Posterior vena cava (tissue), 2 donors: Measurements from ENCODE around the gene SLC17A7. TPM values are rescaled to one million over a fixed set of nuclear protein-coding genes. Genes with fewer than 3 reads are reported as not detected.
"Not testable (repeated sequence)": the region's sequence is repeated elsewhere in the genome, so short reads cannot be mapped to it uniquely, and the experiment has no call there.

Source experiments
- DNase-seq: peaks from one replicate; pipeline ENCODE4 v3.0.0-alpha.2; 2020; ENCODE audit warnings: low spot score
- intact Hi-C, 2 donors: fragments of 100-400 bp; cut with DNase I; formaldehyde crosslinking; loops; one replicate each; pipeline versions ENCODE4 v1.14.1 to v1.14.2; 2022 to 2023
- long read RNA-seq, 2 donors: library from polyadenylated mRNA; unstranded; transcript quantifications; one replicate each; pipeline ENCODE4 v2.0.0, GENCODE V29; 2020 to 2021
- total RNA-seq, 2 donors: library from RNA; stranded (reverse); fragmentation: NEBNext Ultra II Directional; extraction: Animal tissue kit (Norgen Biotek cat#: 25700); gene quantifications; one replicate each; pipeline ENCODE4 v1.2.1, GENCODE V29; 2021
- donor health status: DM: yes; HTN: yes; CAD: no.
- donor health status: DM: yes; HTN: yes; CAD: no.

SLC17A7 gene
- total RNA-seq = 1 to 10 TPM; 1.5 to 2.8 TPM
- long read RNA-seq, donor 1 = 0 reads
- long read RNA-seq, donor 2 = 0 reads

DNA sequence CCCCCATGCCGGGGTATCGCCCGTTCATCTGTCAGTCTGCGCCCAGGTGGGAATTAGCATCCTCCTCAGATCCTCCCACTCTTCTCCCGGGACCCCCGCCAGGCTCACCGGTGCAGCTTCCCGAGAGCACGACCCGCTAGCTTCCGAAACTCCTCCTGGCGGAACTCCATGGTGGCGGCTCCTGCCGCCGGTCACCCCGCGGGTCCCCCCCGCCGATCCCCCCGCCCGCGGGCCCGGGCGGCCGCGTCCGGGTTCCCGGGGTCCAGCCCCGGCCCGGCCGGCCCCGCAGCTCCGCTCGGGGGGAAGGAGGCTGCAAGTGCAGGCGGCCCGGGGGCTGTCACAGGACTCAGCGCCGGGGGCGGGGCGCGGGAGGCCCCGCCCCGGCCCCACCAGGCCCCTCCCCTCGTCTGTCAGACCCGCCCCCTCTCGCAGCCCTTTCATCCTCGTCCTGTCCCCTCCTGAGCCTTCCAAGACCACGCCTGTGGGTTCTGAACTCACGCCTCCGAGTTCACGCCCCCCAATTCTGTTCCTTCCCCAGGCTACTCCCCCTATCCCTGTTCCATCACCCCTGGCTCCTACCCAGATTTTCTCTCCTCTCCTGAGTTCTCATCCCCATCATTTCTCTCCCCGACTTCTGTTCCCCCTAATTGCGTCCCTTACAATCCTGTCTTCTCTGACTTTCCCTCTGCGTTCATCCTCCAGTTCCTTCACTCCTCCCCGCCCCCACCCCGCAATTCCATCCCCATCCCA, at the start of gene SLC17A7:
Gene SLC17A7 (minus strand): TSS at position 318 of the 750 bp plus-strand sequence. CDS start 148 bp downstream, at position 170.
- intact Hi-C loops = loop anchor here (2.0 to 5.0 kb wide), 3 partner anchors 49 to 214 kb away; no protein-coding TSS in a partner anchor
- DNase-seq = no peak

DNA sequence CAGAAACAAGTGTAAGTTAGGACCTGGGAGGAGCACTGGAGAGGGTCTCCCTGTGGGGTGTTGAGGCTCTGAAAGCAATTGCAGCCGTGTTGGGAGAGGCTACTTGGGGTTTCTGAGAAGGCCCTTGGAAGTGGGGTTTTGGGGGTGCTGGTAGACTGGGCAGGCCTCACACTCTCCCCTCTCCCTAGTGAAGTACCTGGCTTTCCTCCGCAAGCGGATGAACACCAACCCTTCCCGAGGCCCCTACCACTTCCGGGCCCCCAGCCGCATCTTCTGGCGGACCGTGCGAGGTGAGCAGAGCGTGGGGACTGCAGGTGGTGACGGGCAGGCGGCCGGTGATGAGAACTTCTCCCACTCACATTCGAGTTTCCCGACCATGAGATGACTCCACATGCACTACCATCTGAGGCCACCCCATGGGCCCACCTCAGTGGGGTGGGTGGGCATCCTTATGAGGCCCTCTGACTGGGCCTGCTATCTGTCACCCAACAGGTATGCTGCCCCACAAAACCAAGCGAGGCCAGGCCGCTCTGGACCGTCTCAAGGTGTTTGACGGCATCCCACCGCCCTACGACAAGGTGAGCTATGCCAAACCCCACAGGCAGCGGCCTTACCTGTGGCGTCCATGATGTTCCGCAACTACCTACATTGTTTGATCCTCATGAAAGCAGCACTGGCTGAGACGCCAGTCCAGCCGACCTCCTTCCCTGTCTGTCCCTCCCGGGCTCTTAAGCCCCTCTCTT, 49.1 kb upstream of the SLC17A7 start:
- no peak for DNase-seq
- intact Hi-C loops = no loop called here

- no peak for DNase-seq
- intact Hi-C loops = no loop called here
Observed at GRCh38 chr19:49489601-49490167, 48.4 kb upstream of the SLC17A7 start.

DNA sequence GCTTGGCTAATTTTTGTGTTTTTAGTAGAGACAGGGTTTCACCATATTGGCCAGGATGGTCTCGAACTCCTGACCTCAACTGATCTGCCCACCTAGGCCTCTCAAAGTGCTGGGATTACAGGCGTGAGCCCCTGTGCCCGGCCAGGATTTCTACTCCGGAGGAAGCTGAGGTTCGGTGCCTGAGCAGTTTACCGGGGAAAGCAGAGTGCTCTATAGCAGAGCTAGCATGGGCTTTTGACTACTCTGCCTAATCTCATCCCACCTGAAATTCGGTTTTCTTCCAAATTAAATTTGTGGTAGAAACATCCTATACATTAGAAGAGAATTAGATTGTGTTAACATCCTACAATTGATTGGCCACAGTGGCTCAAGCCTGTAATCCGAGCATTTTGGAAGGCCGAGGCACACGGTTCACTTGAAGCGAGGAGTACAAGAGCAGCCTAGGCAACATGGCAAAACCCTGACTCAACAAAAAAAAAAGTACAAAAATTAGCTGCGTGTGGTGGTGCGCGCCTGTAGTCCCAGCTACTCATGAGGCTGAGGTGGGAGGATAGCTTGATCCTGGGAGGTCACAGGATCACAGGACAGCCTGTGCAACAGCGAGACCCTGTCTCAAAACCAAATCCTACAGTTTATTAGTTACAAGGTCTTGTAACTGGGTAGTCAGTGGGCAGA, 47.7 kb upstream of the SLC17A7 start:
- intact Hi-C loops = no loop called here
- DNase-seq = no peak

GRCh38 chr19:49488046-49488862, 46.9 kb upstream of the SLC17A7 start:
- no peak for DNase-seq
- intact Hi-C loops = no loop called here

- DNase-seq = peak; percentile 100
- intact Hi-C loops = no loop called here
Observed at GRCh38 chr19:49487277-49488045, 46.1 kb upstream of the SLC17A7 start, which contains the start of gene RPL13A. TSS of gene RPL13A (plus strand) at chr19:49487608. CDS start at chr19:49487630, 22 bp downstream.

DNA sequence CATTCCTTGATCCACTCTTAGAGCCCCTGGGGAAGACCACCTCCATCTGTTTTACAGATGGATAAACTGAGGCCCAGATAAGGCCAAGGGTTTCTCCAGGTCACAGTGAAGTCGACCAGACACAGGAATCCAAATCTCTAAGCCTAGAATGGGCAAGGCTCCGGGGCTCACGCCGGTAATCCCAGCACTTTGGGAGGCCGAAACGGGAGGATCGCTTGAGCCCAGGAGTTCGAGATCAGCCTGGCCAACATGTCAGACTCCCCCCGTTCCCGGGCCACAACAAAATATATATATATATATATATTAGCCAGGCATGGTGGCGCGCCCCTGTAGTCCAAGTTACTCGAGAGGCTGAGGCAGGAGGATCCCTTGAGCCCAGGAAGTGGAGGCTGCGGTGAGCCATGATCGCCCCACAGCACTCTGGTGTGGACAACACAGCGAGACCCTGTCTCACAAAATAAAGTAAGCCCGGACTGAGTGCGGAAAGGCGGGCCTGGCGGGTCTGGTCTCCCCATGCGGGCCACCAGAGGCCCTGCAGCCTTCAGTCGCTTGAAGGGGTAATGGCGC, 45.5 kb upstream of the SLC17A7 start:
- no peak for DNase-seq
- intact Hi-C loops = no loop called here

GRCh38 chr19:49486232-49486631, 44.9 kb upstream of the SLC17A7 start:
- intact Hi-C loops = no loop called here
- no peak for DNase-seq

- no peak for DNase-seq
- intact Hi-C loops = no loop called here
Observed at GRCh38 chr19:49481020-49481683, 39.8 kb upstream of the SLC17A7 start.

GRCh38 chr19:49479975-49480628, 38.8 kb upstream of the SLC17A7 start:
- no peak for DNase-seq
- intact Hi-C loops = no loop called here

DNA sequence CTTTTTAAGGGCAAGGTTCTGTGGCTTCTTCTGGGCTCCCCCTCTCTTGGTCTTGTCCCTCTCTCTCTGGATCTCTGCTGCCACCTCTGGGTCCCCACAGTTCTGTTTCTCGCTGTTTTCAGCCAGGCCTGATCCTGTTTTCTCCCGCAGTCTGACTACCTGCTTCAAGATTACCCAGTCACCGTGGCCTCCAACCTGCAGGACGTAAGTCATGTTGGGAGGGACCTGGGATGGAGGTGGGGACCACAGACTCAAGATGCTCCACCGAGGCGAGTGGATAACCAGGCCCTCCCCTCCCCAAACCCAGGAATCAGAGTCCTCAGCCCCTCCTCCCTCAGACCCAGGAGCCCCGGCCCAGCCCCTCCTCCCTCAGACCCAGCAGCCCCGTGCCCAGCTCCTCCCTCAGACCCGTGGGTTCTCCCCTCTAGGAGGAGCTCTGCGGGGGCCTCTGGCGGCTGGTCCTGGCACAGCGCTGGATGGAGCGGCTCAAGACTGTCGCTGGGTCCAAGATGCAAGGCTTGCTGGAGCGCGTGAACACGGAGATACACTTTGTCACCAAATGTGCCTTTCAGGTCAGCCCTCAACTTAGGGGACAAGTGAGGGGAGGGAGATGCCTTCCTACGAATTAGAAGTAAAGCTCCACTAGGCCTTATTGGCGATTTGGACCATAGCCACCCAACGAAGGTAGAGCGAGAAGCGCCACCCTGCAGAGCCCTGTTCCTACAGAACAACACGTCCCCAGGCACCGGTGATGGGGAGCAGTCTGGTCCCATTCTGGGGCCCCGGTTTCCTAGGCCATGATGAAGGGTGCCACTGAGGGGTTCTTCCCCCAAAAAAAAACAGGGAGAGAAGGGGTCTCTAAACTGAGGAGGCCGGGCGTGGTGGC, 34.9 kb upstream of the SLC17A7 start:
- intact Hi-C loops = no loop called here
- DNase-seq = no peak

DNA sequence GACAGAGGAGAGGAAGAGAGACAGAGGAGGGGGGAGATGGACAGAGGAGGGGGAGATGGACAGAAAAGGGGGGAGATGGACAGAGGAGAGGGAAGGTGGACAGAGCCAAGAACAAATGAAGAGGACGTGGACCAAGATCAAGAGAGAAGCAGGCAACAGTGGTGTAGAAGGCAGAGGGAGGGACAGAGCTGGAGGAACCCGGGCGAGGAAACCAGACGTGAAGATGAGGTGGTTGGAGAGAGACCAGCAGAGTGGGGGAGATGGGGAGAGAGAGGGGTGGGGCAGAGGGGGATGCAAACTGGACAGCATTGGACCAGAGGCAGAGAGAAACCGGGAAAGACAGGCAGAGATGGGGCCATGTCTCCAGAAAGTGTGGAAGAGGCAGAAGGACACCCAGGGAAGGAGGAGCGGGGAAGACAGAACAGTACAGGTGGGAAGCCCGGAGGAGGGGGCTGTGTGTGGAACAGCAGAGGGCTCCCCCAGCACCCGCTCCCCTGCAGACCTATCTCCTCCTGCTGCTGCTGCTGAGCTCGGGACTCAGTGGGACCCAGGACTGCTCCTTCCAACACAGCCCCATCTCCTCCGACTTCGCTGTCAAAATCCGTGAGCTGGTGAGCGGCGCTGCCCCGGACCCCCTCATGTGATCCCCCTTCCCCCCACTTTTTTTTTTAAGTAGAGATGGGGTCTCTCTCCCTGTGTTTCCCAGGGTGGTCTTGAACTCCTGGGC, 34.0 kb upstream of the SLC17A7 start:
- intact Hi-C loops = no loop called here
- no peak for DNase-seq

GRCh38 chr19:49474542-49474924, 33.2 kb upstream of the SLC17A7 start:
- DNase-seq = no peak
- intact Hi-C loops = no loop called here

GRCh38 chr19:49473868-49474541, 32.7 kb upstream of the SLC17A7 start, which contains the start of gene FLT3LG:
TSS of gene FLT3LG (plus strand) at chr19:49474215. CDS start at chr19:49474640, 425 bp downstream.
- intact Hi-C loops = no loop called here
- peak; percentile 93 for DNase-seq

GRCh38 chr19:49473501-49473867, 32.2 kb upstream of the SLC17A7 start:
- intact Hi-C loops, DNase-seq: not testable (repeated sequence)
